C4-2B (cell line): Measurements from ENCODE around the gene CAMTA1.

Experiments used
- CTCF ChIP-seq: fragments of 450-650 bp; conservative IDR thresholded peaks from 2 replicates; pipeline ENCODE4 v1.5.1; 2017; ENCODE audit warnings: mild to moderate bottlenecking
- ZFX ChIP-seq: fragments of 450-650 bp; IDR thresholded peaks from 2 replicates; pipeline ENCODE4 v1.6.1; 2017

- TF ChIP-seq CTCF = no peak
- TF ChIP-seq ZFX = no peak
Observed at GRCh38 chr1:6862906-6863305, 77.7 kb downstream of the CAMTA1 start.
